ENCODE results near the gene DTX1.

DTX1 gene

GRCh38 chr12:113071135-113072112 lies 14.9 kb downstream of the DTX1 start:
- no peak for DNase-seq

GRCh38 chr12:113072136-113072535 lies 15.6 kb downstream of the DTX1 start:
- DNase-seq: no peak

- no peak for DNase-seq
Observed at GRCh38 chr12:113073586-113073985, 17.1 kb downstream of the DTX1 start.

GRCh38 chr12:113075137-113075683 lies 18.7 kb downstream of the DTX1 start:
- no peak for DNase-seq

- DNase-seq: no peak
Observed at GRCh38 chr12:113077057-113077858, 20.7 kb downstream of the DTX1 start.

GRCh38 chr12:113077859-113078255 lies 21.3 kb downstream of the DTX1 start:
- DNase-seq: no peak

- DNase-seq: no peak
Observed at GRCh38 chr12:113081873-113082272, 25.3 kb downstream of the DTX1 start.

- DNase-seq: no peak
Observed at GRCh38 chr12:113082486-113083148, 26.1 kb downstream of the DTX1 start.

- no peak for DNase-seq
Observed at GRCh38 chr12:113083863-113084435, 27.4 kb downstream of the DTX1 start.

- peak; percentile 42 for DNase-seq
Observed at GRCh38 chr12:113086249-113087164, 30.0 kb downstream of the DTX1 start.

- no peak for DNase-seq
Observed at GRCh38 chr12:113087193-113087592, 30.7 kb downstream of the DTX1 start.

GRCh38 chr12:113088037-113088436 lies 31.5 kb downstream of the DTX1 start:
- no peak for DNase-seq

GRCh38 chr12:113088971-113089756 lies 32.6 kb downstream of the DTX1 start:
- peak; percentile 35 for DNase-seq

GRCh38 chr12:113089839-113090238 lies 33.3 kb downstream of the DTX1 start:
- DNase-seq: no peak

- no peak for DNase-seq
Observed at GRCh38 chr12:113090740-113091139, 34.2 kb downstream of the DTX1 start.

GRCh38 chr12:113091506-113091905 lies 35.0 kb downstream of the DTX1 start:
- DNase-seq: no peak

- DNase-seq: no peak
Observed at GRCh38 chr12:113092607-113093408, 36.3 kb downstream of the DTX1 start.

GRCh38 chr12:113093409-113094101 lies 37.0 kb downstream of the DTX1 start:
- DNase-seq: no peak

GRCh38 chr12:113094738-113095137 lies 38.2 kb downstream of the DTX1 start:
- no peak for DNase-seq
